ENCODE results near the gene KRT72.

Gene KRT72

DNA sequence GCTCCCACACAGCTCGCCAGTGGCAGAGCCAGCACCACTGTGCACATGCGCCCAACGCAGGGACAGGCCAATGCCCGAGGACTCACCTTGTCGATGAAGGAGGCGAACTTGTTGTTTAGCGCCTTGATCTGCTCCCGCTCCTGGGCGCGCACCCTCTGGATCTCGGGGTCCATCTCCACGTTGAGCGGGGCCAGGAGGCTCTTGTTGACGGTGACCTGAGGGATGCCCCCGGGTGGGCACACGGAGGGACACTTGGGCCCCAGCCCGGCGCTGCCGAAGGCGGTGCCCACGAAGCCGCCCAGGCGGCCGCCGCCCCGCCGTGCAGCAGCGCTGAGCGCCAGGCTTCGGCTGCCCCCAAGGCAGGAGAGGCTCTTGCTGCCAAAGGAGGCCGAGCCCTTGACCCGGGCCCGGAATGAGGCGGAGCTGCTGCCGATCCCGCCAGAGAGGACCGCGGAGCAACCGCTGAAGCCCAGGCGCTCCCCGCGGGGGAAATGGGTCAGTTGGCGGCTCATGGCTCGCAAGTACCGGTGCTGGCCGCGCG lies at the start of gene KRT72:
TSS of gene KRT72 (minus strand) at position 523 of the 541 bp plus-strand sequence. CDS start at position 512, 11 bp downstream.
- no peak for DNase-seq (ENCODE audit: low read depth in 2 of 2)

GRCh38 chr12:52650520-52651081 lies 49.3 kb upstream of the KRT72 start:
- DNase-seq (ENCODE audit: low read depth in 2 of 2): no peak

GRCh38 chr12:52649066-52649465 lies 47.8 kb upstream of the KRT72 start:
- no peak for DNase-seq (ENCODE audit: low read depth in 2 of 2)

DNA sequence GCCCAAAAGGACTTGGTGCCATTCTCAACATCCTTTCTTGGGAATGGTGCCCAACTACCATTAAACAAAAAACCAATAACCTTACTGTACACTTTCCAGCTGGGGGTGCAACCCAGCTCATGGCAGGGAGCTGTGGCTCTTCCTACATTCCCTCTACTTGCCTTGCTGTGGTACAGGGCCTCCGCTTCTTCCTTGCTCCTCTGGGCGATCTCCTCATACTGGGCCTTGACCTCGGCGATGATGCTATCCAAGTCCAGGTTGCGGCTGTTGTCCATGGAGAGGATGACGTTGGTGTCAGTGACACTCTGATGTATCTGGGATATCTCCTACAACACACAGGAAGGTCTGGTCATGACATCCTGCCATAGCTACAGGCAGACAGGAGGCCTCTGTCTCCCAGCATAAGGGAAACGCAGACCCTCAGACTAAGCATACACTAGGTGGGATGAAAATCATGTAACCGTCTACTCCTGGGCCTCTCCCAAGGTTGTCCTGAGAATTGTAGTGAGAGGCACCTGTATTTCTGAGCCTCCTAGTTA lies 46.8 kb upstream of the KRT72 start:
- DNase-seq (ENCODE audit: low read depth in 2 of 2): no peak

DNA sequence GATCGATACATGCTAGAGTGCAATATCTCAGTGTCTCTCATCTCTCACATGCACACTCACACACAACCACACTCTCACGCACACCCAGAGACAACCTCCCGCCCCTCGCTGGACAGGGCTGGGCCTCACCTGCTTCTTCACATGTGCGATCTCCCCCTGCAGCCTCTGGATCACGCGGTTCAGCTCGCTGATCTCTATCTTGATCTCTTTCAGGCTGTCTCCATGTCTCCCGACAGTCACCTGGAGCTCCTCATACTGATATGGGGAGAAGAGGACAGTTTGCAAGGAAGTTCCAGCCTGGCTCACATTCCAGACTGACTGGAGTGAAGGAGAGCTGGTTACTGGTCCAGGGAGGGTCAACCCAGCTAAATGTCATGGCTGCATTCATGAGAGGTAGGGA lies 46.3 kb upstream of the KRT72 start:
- no peak for DNase-seq (ENCODE audit: low read depth in 2 of 2)

DNA sequence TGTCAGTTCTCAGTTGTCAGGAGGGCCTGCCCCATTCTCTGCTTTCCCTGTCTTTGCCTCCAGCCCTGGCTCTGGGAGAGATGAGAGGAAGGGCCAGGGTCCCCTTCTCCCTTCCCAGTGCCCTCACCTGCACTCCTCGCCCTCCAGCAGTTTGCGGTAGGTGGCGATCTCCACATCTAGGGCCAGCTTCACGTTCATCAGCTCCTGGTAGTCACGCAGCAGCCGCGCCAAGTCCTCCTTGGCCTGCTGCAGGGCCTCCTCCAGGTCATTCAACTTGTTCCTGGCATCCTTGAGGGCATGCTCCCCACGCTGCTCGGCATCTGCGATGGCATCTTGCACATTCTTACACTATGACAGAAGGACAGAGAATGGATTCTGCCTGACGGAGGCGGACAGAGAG lies 45.4 kb upstream of the KRT72 start:
- no peak for DNase-seq (ENCODE audit: low read depth in 2 of 2)

DNA sequence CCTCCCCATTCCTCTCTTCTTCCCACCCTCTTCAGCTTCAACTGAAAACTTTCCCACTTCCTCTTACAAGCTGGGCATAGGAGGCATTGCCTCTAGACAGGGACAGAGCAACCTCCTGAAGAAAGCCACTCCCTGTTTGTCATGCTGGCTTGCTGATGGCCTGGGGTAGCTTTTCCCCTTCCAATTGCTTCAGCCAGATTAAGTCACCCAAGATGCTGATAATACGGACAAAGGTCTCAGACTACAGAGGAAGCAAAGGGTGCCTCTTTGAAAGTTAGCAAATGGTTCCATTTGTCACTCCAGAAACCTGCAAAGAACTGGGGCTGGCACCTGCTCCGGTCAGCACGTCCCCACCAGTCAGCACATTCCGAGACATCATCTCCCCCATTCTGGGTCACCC lies 44.7 kb upstream of the KRT72 start:
- DNase-seq (ENCODE audit: low read depth in 2 of 2): no peak

DNA sequence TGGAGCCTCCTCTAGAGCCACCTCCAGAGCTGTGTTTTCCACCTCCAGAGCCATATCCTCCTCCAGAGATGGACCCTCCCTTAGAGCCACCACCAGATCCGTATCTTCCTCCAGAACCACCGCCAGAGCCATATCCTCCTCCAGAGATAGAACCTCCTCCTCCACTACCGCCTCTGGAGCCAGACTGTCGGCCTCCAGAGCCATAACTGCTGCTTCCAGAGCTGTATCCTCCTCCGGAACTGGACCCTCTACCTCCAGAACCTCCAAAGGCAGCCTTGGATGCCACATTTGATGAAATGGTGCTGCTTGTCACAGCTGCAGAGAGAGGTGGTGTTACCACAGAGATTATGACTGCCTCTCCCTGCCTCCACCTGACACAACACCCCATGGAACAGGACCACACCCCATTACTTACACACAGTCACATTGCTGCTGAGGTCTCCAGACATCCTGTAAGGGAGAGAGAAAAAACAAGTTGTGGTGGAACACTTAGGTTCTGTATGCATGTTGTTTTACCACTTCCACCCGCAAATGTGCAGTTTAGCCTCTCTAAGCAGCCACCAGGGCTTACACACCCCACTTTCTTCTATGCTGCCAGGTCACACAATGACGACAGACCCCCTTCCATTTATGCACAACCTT lies 44.0 kb upstream of the KRT72 start:
- peak in 1 of 2 donors; percentile 14 for DNase-seq (ENCODE audit: low read depth in 2 of 2)

GRCh38 chr12:52644078-52644415 lies 42.8 kb upstream of the KRT72 start:
- no peak for DNase-seq (ENCODE audit: low read depth in 2 of 2)

- DNase-seq (ENCODE audit: low read depth in 2 of 2): no peak
Observed at GRCh38 chr12:52643233-52644077, 42.2 kb upstream of the KRT72 start.

GRCh38 chr12:52641468-52641867 lies 40.2 kb upstream of the KRT72 start:
- no peak for DNase-seq (ENCODE audit: low read depth in 2 of 2)

GRCh38 chr12:52637299-52637698 lies 36.0 kb upstream of the KRT72 start:
- DNase-seq (ENCODE audit: low read depth in 2 of 2): no peak

DNA sequence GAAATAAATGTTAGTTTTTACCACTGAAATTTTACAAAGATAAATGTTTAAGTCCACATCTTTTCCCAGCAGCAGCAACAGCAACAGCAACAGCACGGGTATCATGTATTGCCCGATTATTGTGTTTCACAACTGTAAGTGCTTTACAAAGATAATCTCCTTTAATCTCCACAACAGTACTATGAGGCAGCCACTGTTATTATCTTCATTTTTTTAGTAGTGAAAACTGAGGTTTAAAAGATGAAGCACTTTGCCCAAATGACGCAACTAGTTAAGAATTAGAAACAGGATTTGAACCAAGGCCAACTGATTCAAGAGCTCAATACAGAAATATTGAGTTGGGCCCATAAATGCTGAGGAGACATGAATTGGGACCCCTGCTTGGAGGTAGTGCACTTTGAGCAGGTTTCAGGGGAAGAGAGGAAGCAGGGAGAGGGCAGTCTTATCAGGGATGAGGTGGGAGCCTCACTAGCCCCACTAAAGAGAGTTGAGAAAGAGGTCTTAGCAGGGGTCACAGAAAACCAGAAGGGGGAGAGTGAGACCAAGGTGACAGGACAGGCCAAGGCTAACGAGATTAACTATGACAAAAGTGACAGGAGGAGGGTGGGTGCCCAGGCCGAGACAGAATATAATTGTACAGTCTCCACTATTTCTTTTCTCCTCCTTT lies 35.5 kb upstream of the KRT72 start:
- DNase-seq (ENCODE audit: low read depth in 2 of 2): no peak

DNA sequence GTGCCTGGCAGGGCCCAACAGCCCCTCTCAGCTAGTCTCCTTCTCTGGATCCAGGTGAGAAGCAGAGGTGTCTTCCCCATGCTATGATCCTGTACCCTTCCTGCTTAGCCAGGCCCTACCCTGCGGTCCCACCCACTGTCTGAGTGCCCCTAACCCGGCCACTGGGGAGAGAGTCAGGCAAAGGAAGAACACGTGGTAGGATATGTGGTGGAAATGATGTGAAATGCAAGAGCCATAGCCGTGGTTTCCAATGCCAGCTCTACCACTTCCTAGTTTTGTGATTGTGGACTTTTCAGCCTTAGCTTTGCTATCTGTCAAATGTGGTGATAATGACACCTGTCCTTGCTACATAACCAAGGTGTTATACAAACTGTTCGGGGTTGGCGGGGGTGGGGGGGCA lies 34.9 kb upstream of the KRT72 start:
- DNase-seq (ENCODE audit: low read depth in 2 of 2): no peak

DNA sequence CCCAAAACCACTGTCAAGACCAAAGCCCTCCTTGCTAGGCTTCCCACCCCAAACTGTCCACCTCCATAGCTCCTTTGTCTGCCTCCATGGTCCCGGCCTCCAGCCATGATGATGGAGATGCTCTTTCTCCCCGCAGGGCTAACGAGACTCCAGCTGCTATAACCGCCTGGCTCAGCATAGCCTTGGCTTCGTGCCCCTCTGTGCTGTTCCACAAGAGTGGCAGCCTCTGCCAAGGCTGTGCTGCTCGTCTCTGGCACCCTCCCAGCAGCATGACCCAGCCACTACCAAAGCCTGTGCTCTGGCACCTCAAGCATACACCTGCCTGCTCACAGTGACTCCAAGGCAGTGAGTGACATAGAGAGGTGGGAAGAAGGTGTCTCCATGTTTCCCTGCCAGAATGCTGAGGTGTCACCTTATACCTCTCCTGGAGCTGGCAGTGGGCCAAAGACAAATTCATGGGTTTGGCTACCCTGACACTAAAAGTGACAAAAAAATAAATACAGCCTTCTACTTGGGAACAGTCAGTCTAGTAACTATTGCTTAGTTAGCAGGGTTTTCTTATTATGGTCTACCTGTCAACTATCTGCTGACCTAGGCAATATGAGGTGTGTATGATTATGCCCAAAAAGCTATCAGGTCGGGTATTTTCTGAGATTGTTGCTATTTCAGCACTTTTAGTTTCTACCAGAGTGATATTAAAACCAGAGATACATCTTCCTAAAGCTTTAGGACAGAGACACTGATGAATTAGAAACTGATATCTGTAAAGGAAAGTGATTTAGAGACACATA lies 33.2 kb upstream of the KRT72 start:
- DNase-seq (ENCODE audit: low read depth in 2 of 2): no peak

GRCh38 chr12:52633383-52633782 lies 32.1 kb upstream of the KRT72 start:
- DNase-seq (ENCODE audit: low read depth in 2 of 2): no peak

DNA sequence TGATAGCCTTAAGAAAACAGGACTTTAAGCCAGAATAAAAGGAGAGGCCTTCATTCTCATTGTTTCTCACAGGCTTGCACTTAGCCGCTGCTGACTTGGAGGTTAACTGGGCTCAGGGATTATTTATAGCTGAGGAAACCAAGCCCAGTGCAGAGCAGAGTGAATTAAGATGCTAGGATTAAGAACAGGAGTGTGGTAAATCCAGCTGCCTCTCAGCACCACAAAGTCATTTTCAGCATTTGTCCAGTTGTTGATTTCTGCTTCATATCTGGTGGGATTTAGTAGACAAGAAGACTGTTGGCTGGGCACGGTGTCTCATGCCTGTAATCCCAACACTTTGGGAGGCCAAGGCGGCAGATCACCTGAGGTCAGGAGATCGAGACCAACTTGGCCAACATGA lies 31.4 kb upstream of the KRT72 start:
- no peak for DNase-seq (ENCODE audit: low read depth in 2 of 2)

- DNase-seq (ENCODE audit: low read depth in 2 of 2): no peak
Observed at GRCh38 chr12:52631676-52632459, 30.6 kb upstream of the KRT72 start.

DNA sequence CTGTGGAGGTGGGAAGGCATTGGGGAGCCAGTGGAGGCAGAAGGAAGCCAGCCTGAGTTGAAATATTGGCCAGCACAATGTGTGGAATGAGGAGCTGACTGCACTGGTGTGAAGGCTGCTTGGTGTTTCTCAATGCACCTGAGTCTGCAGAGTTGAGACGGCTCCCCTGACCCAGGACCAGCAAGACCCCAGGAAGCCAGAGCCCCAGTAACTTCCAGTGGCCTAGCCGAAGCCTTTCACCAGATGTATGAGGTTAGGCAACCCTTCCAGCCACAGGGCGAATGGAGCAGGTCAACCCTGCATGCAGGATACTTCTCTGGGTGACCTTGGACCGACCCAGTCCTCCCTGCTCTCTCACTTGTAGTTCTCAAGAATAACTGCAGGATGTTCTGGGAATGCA lies 30.0 kb upstream of the KRT72 start:
- DNase-seq (ENCODE audit: low read depth in 2 of 2): no peak

- no peak for DNase-seq (ENCODE audit: low read depth in 2 of 2)
Observed at GRCh38 chr12:52630599-52631200, 29.4 kb upstream of the KRT72 start.

All from stimulated activated CD4-positive, alpha-beta T cell treated with anti-CD3 and anti-CD28 coated beads, Interleukin-1b, Interleukin-23, amount 100 ng/mL, for 1 hour (primary cell).